Thoracic aorta (tissue), 2 donors: ENCODE measurements around the gene GMDS. TPM values are rescaled to one million over a fixed set of nuclear protein-coding genes. Genes with fewer than 3 reads are reported as not detected.

Experiments
- ATAC-seq: fragments of 150-250 bp; one replicate; pipeline ENCODE4 v1.8.0; 2017; ENCODE audit warnings: low read depth; ENCODE audit not compliant: insufficient number of reproducible peaks, low FRiP score
- DNase-seq: peaks from one replicate; pipeline ENCODE4 v3.0.0-alpha.2; 2020; ENCODE audit warnings: low spot score
- H3K27ac ChIP-seq, 2 donors: fragments of 200-600 bp; sonication (generic); 1 replicate in 1 of 2; 2 replicates in 1 of 2; pipeline ENCODE4 v1.5.1; 2016; ENCODE audit warnings: mild to moderate bottlenecking in 2 of 2, moderate library complexity in 2 of 2
- H3K27me3 ChIP-seq: fragments of 200-600 bp; sonication (generic); replicated peaks from 2 replicates; pipeline ENCODE4 v1.6.0; 2016; ENCODE audit warnings: mild to moderate bottlenecking; ENCODE audit not compliant: insufficient read depth
- H3K36me3 ChIP-seq: fragments of 200-600 bp; sonication (generic); one replicate; pipeline ENCODE4 v1.5.1; 2016
- H3K4me1 ChIP-seq, 2 donors: fragments of 200-600 bp; sonication (generic); 1 replicate in 1 of 2; 2 replicates in 1 of 2; pipeline versions ENCODE4 v1.5.1 to v1.6.0; 2016; ENCODE audit warnings: low read depth in 2 of 2, mild to moderate bottlenecking in 1 of 2; ENCODE audit not compliant: control insufficient read depth in 1 of 2
- H3K4me3 ChIP-seq: fragments of 200-600 bp; sonication (generic); 2 replicates; pipeline ENCODE4 v1.5.1; 2016; ENCODE audit warnings: mild to moderate bottlenecking
- H3K9me3 ChIP-seq: fragments of 200-600 bp; sonication (generic); 2 replicates; pipeline ENCODE4 v1.5.1; 2016
- CTCF ChIP-seq: fragments of 200-600 bp; sonication (generic); IDR thresholded peaks from one replicate; pipeline ENCODE4 v1.5.1; 2019; ENCODE audit warnings: antibody characterized with exemption
- total RNA-seq, 2 donors: library from RNA; depleted of rRNA; stranded (reverse); fragments of >200 nt; gene quantifications; one replicate each; pipeline versions ENCODE4 v1.1.0 to v1.2.3, GENCODE V29; 2016

The GMDS gene
- total RNA-seq, 2 donors from 2014 or later: 87.8 to 87.9 TPM

GRCh38 chr6:1724616-1725015 is 520.8 kb downstream of the GMDS start:
- Histone ChIP-seq H3K27ac (no peak overlapping the region), H3K27me3 (no peaks in the 10 kb centered on the region), H3K4me1 (peaks cover 0 to 3% of the 10 kb centered on the region in 2 donors), H3K9me3 (no peaks in the 10 kb centered on the region), H3K36me3 (peaks cover 2% of the 10 kb centered on the region), H3K4me3 (no peak overlapping the region)
- DNase-seq: no peak
- TF ChIP-seq CTCF: no peak
- ATAC-seq: no peak

GRCh38 chr6:1724124-1724523 is 521.3 kb downstream of the GMDS start:
- no peak for DNase-seq
- Histone ChIP-seq H3K9me3 (no peaks in the 10 kb centered on the region), H3K4me3 (no peak overlapping the region), H3K36me3 (peaks cover 2% of the 10 kb centered on the region), H3K27ac (no peak overlapping the region), H3K27me3 (no peaks in the 10 kb centered on the region), H3K4me1 (peaks cover 0 to 3% of the 10 kb centered on the region in 2 donors)
- no peak for TF ChIP-seq CTCF
- no peak for ATAC-seq

GRCh38 chr6:1722801-1723200 is 522.6 kb downstream of the GMDS start:
- Histone ChIP-seq H3K9me3 (no peaks in the 10 kb centered on the region), H3K4me1 (no peaks in the 10 kb centered on the region), H3K4me3 (no peak overlapping the region), H3K27ac (no peak overlapping the region), H3K27me3 (no peaks in the 10 kb centered on the region), H3K36me3 (peaks cover 2% of the 10 kb centered on the region)
- TF ChIP-seq CTCF: no peak
- DNase-seq (no peak), ATAC-seq (no peak)

- Histone ChIP-seq H3K27ac (no peak overlapping the region), H3K36me3 (peaks cover 2% of the 10 kb centered on the region), H3K4me3 (no peak overlapping the region), H3K9me3 (no peaks in the 10 kb centered on the region), H3K27me3 (no peaks in the 10 kb centered on the region), H3K4me1 (peaks cover 0 to 11% of the 10 kb centered on the region in 2 donors)
- ATAC-seq (no peak), DNase-seq (no peak)
- TF ChIP-seq CTCF: no peak
These were observed 524.6 kb downstream of the GMDS start for GRCh38 chr6:1720620-1721322.

- no peak for TF ChIP-seq CTCF
- Histone ChIP-seq H3K9me3 (no peaks in the 10 kb centered on the region), H3K27me3 (no peaks in the 10 kb centered on the region), H3K4me1 (peaks cover 0 to 11% of the 10 kb centered on the region in 2 donors), H3K4me3 (no peak overlapping the region), H3K36me3 (peaks cover 2% of the 10 kb centered on the region), H3K27ac (no peak overlapping the region)
- DNase-seq: no peak
- ATAC-seq: no peak
These were observed 525.5 kb downstream of the GMDS start for GRCh38 chr6:1719922-1720321.
